Activated CD8-positive, alpha-beta T cell treated with anti-CD3 and anti-CD28 coated beads for 36 hours (primary cell): ENCODE results near the gene SURF1. TPM values are rescaled to one million over a fixed set of nuclear protein-coding genes. Genes with fewer than 3 reads are reported as not detected.

Source experiments
- ATAC-seq: fragments of 200-7000 bp; cut with Tn5 transposase; one replicate; pipeline ENCODE4 v1.10.0; 2021; ENCODE audit warnings: mild to moderate bottlenecking, moderate library complexity
- CTCF ChIA-PET: fragments of 350-600 bp; sonication (Branson Sonifier 250); formaldehyde crosslinking; loops from one replicate; lab custom pipeline; 2021; ENCODE audit warnings: antibody characterized with exemption; lab: Charles Lee
- POLR2A ChIA-PET: fragments of 350-600 bp; sonication (Branson Sonifier 250); formaldehyde crosslinking; loops from one replicate; lab custom pipeline; 2021; ENCODE audit warnings: antibody characterized with exemption; lab: Charles Lee
- DNase-seq: peaks from one replicate; pipeline ENCODE4 v3.0.0-alpha.2; 2020
- H3K27ac Mint-ChIP-seq: one replicate; pipeline ENCODE4 v1.8.0; 2021; ENCODE audit warnings: mild to moderate bottlenecking, mixed read lengths
- H3K27me3 Mint-ChIP-seq: one replicate; pipeline ENCODE4 v1.8.0; 2021; ENCODE audit warnings: mixed read lengths
- H3K36me3 Mint-ChIP-seq: one replicate; pipeline ENCODE4 v1.8.0; 2021; ENCODE audit warnings: low read depth, mixed read lengths
- H3K4me1 Mint-ChIP-seq: one replicate; pipeline ENCODE4 v1.8.0; 2021; ENCODE audit warnings: low read depth, mixed read lengths
- H3K4me3 Mint-ChIP-seq: one replicate; pipeline ENCODE4 v1.8.0; 2021; ENCODE audit warnings: mild to moderate bottlenecking, moderate library complexity, mixed read lengths
- H3K9me3 Mint-ChIP-seq: one replicate; pipeline ENCODE4 v1.8.0; 2021; ENCODE audit warnings: mixed read lengths
- CTCF ChIP-seq: fragments of 200-600 bp; IDR thresholded peaks from one replicate; pipeline ENCODE4 v1.8.0; 2022; ENCODE audit warnings: antibody characterized with exemption, mild to moderate bottlenecking
- intact Hi-C: fragments of 100-400 bp; cut with micrococcal nuclease; formaldehyde crosslinking; loops from one replicate; pipeline ENCODE4 v1.10.0; 2022
- total RNA-seq, 2 experiments: library from RNA; stranded (reverse); gene quantifications; one replicate each; pipeline ENCODE4 v1.2.3, GENCODE V29; 2021

The SURF1 gene
- total RNA-seq, 2 experiments from 2014 or later: 22.1 to 25.3 TPM

GRCh38 chr9:133362359-133363044 lies 6.2 kb upstream of the SURF1 start:
- H3K27me3 Mint-ChIP-seq: no peaks in the 10 kb centered on the region
- DNase-seq (no peak), ATAC-seq (no peak)
- peaks cover 51% of the 10 kb centered on the region for H3K4me1 Mint-ChIP-seq
- intact Hi-C loops: no loop called here
- CTCF ChIA-PET: interaction anchor here (1.2 to 1.5 kb wide), 2 partner anchors 9 to 124 kb away, joined by 3 to 6 read pairs; no protein-coding TSS in a partner anchor
- no peak for TF ChIP-seq CTCF
- peaks cover 63% of the 10 kb centered on the region for H3K36me3 Mint-ChIP-seq
- H3K9me3 Mint-ChIP-seq: no peaks in the 10 kb centered on the region
- no peak overlapping the region for H3K4me3 Mint-ChIP-seq
- no peak overlapping the region for H3K27ac Mint-ChIP-seq
- POLR2A ChIA-PET: interaction anchor here (1.3 to 28.8 kb wide), 5 partner anchors 10 to 59 kb away, joined by 3 to 872 read pairs (median 7); partner anchors contain the start of genes MED22, RPL7A, SURF1 and SURF2

GRCh38 chr9:133361507-133362092 lies 5.3 kb upstream of the SURF1 start:
- ATAC-seq (no peak), DNase-seq (no peak)
- no peak for TF ChIP-seq CTCF
- ChIA-PET CTCF (interaction anchor here (1.2 to 1.5 kb wide), 2 partner anchors 9 to 125 kb away, joined by 3 to 6 read pairs; no protein-coding TSS in a partner anchor), POLR2A (interaction anchor here (1.2 to 28.8 kb wide), 5 partner anchors 0 to 56 kb away, joined by 3 to 872 read pairs (median 31); partner anchors contain the start of genes MED22, REXO4, RPL7A and SURF1)
- Mint-ChIP-seq H3K27me3 (no peaks in the 10 kb centered on the region), H3K4me3 (no peak overlapping the region), H3K4me1 (peaks cover 54% of the 10 kb centered on the region), H3K9me3 (no peaks in the 10 kb centered on the region), H3K36me3 (peaks cover 58% of the 10 kb centered on the region), H3K27ac (peak overlapping the region; percentile 91)
- intact Hi-C loops: no loop called here

- peak; percentile 58 for DNase-seq
Observed at GRCh38 chr9:133360400-133361393, 4.4 kb upstream of the SURF1 start.

More at GRCh38 chr9:133360400-133361393, 4.4 kb upstream of the SURF1 start:
- no peak overlapping the region for H3K4me3 Mint-ChIP-seq
- H3K27ac Mint-ChIP-seq: peak overlapping the region; percentile 91
- no peak for ATAC-seq
- peaks cover 52% of the 10 kb centered on the region for H3K4me1 Mint-ChIP-seq
- ChIA-PET CTCF (interaction anchor here (0.9 to 1.5 kb wide), 4 partner anchors 10 to 42 kb away, joined by 3 to 6 read pairs (median 4); no protein-coding TSS in a partner anchor), POLR2A (interaction anchor here (1.2 to 28.8 kb wide), 4 partner anchors 1 to 57 kb away, joined by 3 to 872 read pairs (median 438); partner anchors contain the start of genes MED22, REXO4, RPL7A and SURF1)
- no peaks in the 10 kb centered on the region for H3K27me3 Mint-ChIP-seq
- intact Hi-C loops: no loop called here
- no peaks in the 10 kb centered on the region for H3K9me3 Mint-ChIP-seq
- peaks cover 49% of the 10 kb centered on the region for H3K36me3 Mint-ChIP-seq
- TF ChIP-seq CTCF: no peak
